HG03439 (cell line): ENCODE measurements around the gene SLC66A2.

Experiments used
- ATAC-seq: cut with Tn5 transposase; IDR thresholded peaks from one replicate; pipeline ENCODE4 v1.9.1; 2021; ENCODE audit warnings: mild to moderate bottlenecking, moderate library complexity; ENCODE audit not compliant: unreplicated experiment

The SLC66A2 gene

DNA sequence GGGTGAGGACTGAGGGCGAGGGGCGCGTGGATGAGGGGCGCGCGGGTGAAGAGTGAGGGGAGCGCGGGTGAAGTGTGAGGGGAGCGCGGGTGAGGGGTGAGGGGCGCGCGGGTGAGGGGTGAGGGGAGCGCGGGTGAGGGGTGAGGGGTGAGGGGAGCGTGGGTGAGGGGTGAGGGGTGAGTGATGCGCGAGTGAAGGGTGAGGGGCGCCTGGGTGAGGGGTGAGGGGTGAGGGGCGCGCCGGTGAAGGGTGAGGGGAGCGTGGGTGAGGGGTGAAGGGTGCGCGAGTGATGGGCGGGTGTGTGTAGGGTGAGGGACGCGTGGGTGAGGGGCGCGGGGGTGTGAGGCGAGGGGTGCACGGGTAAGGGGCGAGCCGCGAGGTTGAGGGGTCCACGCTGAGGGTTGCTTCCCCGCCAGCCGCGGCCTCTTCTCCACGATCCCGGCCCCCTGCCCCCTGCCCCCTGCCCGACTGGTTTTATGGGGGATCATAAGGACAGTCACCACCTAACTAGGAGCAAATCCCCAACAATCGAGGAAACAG lies 1.1 kb upstream of the SLC66A2 start:
- no peak for ATAC-seq

DNA sequence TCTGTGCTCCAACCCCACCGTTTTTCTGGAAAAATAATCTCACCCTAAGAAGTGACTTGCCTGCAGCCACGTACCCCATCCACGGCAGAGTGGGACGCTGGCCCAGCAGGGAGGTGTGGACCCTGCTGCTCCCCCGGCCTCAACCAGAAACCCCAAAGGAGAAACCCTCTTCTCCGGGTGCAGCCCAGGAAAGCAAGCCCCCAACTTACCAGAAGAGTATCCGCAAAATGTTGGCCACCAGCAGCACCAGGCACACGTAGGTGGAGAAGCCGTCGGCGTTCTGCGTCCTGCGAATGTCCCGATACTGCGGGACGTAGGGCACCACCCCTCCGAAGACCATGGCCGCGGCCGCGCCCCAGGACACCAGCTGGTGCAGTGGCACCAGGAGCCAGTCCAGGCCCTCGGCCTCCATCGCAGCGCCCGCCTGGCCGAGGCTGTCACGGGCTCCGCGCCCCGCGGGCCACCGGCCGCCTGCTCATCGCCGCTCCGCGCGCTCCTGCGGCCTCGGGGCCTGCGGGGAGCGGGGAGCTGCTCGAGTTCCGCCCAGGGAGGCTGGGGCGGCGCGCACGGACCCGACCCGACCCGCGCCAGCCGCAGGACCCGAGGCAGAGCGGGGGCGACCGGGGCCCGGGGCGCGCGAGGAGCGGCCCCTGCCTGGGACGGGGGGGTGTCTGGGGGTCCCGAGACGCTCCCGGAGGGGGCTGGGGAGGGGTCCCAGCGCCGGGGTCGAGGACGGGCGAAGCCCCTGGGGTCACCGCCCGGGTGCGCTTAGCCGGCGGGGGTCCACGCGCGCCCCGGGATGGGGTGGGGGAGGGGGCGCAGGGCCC lies 725 bp downstream of the SLC66A2 start:
- no peak for ATAC-seq

DNA sequence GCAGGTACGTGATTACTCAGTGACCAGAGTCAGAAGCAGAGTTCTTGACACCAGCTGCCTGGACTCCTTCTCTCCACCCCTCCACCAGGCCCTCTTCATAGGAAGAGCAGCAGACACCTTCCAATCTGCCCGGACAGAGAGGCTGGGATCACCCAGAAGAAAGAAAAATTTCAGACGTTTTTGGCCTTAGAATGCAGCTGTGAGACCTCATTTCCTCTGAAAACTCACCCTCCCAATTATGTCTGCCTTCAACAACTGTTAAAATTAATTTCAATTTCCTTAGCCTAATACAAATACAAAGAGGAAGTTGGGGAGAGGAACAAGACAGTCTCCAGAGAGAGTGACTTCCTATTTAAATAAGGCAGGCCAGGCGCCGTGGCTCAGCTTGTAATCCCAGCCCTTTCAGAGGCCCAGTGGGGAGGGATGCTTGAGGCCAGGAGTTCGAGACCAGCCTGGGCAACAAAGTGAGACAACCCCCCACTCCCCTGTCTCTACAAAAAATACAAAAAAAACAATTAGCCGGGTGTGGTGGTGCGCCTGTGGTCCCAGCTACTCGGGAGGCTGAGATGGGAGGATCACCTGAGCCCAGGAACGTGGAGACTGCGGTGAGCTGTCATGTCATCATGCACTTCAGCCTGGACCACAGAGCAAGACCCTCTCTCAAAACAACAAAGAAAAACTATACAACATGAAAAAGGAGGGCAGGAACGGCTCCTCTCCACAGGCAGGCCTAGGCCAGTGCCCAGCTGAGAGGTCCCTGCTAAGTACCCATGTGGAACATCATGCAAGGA lies 1.6 kb downstream of the SLC66A2 start:
- no peak for ATAC-seq

DNA sequence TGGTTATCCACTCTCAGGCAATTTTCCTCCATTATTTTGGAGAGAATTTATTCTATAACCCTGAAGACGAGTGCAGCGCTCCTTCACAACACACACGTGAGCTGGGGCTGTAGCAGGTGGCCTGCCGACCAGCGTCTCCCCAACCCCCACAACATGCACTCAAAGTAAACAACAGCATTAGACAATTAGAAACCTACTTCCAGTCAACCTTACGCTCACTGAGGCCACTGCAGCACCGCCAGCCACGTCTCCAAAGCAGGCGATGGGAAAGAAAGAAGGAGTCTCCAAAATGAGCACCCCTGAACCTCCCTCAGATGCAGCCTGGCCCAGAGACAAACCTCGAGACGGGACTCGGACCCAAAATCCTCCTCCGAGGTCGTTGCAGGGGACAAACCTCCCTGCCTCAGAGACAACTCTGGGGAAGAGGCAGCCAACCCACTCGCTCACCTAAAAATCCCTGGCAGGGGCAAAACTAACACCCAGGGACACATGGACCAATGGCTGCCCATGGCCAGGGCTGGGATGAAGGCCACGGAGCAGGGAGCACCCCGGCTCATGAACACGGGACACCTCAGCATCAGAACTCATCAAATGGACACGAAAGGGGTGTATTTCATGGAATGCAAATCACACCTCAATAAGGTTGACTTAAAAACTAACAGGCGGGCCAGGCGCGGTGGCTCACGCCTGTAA lies 2.6 kb downstream of the SLC66A2 start:
- ATAC-seq: no peak

GRCh38 chr18:79947881-79948610 lies 3.4 kb downstream of the SLC66A2 start:
- no peak for ATAC-seq

GRCh38 chr18:79947054-79947755 lies 4.2 kb downstream of the SLC66A2 start:
- no peak for ATAC-seq

DNA sequence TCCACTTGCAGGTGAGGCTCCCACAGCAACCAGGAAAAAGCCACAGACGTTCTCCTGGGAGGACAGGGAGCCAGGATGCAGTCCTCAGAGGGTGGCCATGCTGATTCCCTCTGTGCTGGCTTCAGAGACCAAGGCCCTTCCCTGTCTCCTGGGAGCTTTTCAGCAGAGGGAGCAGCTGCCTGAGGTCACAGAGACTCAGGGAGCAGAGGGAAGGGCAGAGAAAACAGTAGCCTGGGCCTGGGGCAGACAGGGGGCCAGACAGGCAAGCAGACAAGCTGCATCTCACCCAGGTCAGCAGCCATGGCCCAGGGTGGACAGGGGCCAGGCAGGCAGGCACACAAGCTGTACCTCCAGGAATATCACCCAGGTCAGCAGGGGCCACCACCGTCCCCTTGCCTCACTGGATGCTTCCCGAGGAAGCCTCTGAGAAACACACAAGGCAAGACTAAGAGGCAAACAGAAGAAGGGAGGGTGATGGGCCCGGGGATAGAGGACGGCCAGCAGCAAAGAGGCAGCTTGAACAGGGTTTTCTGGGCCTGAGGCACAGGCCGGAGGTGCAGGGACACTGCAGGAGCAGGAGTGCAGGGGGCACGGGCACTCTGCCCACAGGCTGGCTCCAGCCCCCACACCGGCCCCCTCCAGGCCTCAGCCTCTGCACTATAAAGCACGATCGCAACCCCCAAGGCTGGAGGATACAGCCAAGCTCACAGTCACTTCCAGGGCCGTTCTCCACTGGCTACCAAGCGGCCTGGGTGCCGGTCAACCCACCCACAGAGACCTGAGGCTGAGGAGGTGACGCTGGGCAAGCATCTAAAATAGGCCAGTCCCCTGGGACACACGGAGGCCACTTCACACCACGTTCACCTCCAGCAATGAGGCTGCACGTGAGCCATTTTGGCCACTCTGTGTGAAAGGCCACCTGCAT lies 6.1 kb downstream of the SLC66A2 start:
- no peak for ATAC-seq

- no peak for ATAC-seq
These were observed 6.7 kb downstream of the SLC66A2 start for GRCh38 chr18:79944746-79945117.

DNA sequence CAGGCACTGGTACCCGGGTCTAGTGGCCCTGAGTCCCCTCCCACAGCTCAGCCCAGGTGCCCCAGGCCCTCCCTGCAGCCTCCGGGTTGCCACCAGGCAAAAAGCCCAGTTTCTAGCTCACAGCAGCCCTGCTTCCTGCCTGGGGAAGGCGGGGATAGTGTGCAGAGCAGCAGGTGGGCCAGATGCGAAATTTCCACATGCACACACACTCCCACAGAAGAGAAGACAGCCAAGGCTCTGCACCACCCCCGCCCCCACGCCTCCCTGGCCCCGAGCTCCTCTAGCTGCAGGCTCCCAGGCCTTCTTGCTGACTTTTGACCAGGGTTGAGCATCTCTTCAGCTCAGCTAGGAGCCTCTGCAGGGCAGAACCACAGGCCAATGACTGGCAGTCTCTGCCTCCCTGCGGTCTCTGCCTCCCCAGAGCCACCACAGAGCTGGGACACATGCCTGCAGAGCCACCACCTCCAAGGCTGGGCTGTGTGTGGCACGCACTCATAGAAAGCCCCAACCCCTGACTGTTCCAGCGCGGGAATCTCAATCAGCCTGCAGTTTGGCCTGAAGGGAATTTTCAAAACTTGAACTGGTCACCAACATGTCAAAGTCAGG lies 7.2 kb downstream of the SLC66A2 start:
- peak; percentile 44 for ATAC-seq

DNA sequence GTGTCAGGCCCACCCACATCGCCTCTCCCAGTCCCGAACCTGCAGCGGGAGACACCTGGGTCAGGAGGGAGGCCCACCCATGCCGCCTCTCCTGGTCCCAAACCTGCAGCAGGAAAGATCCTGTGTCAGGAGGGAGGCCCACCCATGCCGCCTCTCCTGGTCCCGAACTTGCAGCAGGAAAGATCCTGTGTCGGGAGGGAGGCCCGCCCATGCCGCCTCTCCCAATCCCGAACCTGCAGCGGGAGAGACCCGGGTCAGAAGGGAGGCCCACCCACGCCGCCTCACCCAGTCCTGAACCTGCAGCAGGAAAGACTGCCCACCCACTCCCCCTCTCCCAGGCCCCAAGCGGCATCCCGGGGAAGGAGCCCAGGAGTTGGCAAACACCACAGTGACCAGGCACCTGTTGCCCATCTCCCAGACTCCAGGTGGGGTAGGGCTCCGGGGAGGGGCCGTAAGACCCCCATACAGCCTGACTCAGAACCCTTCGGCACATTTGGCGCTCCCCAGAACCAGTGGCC lies 7.8 kb downstream of the SLC66A2 start:
- no peak for ATAC-seq

GRCh38 chr18:79942786-79943607 lies 8.5 kb downstream of the SLC66A2 start:
- no peak for ATAC-seq

- ATAC-seq: no peak
These were observed 9.2 kb downstream of the SLC66A2 start for GRCh38 chr18:79942211-79942610.

GRCh38 chr18:79941473-79942119 lies 9.9 kb downstream of the SLC66A2 start:
- no peak for ATAC-seq

DNA sequence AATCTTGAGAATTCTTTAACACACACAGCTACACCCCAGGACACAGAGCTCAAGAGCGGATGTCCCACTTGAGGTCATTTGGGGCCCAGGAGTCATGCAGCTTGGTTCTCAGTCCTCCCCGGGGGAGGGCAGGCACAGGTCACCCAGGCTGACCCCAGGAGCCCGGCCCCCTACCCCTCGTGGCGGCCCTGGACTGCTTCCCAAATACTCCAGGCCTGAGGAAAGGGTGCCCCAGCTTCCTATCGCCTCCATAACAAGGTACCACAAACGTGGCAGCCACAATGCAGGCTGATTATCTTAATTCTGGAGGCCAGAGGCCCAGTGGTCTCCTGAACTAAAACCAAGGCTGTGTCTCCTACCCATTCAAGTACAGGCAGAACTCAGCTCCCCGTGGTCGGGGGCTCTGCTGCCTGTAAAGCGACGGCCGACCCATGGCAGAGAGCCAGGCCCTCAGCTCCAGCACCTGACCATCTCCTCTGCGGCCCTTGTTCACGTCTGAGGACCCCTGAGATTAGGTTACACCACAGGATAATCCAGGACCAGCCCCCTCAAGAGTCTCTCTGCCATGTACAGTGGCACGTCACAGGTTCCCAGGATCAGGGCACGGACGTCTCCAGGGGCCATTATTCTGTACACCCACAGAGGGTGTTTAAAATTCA lies 10.5 kb downstream of the SLC66A2 start:
- no peak for ATAC-seq

DNA sequence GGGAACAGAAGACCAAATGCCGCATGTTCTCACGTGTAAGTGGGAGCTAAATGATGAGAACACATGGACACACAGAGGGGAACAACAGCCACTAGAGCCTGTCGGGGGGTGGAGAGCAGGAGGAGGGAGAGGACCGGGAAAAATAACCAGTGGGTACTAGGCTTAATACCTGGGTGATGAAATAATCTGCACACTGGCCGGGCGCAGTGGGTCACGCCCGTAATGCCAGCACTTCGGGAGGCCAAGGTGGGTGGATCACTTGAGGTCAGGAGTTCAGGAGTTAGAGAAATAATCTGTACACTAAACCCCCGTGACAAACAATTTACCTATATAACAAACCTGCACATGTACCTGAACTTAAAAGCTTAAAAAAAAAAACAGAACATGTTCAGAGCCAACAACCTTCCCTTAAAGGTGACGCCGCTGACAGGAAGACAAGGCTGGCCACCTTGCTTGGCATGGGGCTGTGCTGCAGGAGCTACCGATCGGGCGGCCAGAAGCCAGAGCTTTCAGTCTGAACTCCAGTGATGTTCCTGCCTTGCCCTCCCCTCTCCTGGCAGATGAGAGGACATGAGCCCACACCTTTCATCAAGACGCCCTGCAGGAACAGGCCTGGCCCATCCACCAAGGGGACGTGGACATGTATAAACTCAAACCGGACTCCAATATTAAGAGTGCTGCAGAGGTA lies 11.2 kb downstream of the SLC66A2 start:
- no peak for ATAC-seq

GRCh38 chr18:79939096-79939495 lies 12.4 kb downstream of the SLC66A2 start:
- no peak for ATAC-seq
